Measurements from ENCODE around the gene GMPR2. TPM values are rescaled to one million over a fixed set of nuclear protein-coding genes. Genes with fewer than 3 reads are reported as not detected.
"Not testable (repeated sequence)": the region's sequence is repeated elsewhere in the genome, so short reads cannot be mapped to it uniquely, and the experiment has no call there.

Gene GMPR2
- polyA plus RNA-seq, 1 experiment = 116 TPM

- Histone ChIP-seq H3K4me3 (ENCODE audit: low read depth, low read length) (peak overlapping the region; percentile 64), H3K36me3 (ENCODE audit: control insufficient read depth, insufficient read depth, low read length) (peaks cover 7% of the 10 kb centered on the region), H3K27me3 (ENCODE audit: control insufficient read depth, insufficient read depth, low read length) (no peaks in the 10 kb centered on the region)
- POLR2A ChIA-PET = no interaction called here
- CTCF ChIA-PET = interaction anchor here (0.8 to 2.0 kb wide), 11 partner anchors 8 to 215 kb away, joined by 3 to 12 read pairs (median 4); partner anchors contain the start of genes DHRS1, IRF9, NOP9 and TINF2
- DNase-seq (ENCODE audit: low read depth) = no peak
- no peak for TF ChIP-seq CTCF (IDR thresholded peaks at IDR 0.05; ENCODE audit: insufficient read depth, low read depth, low read length)
Measured at GRCh38 chr14:24216345-24216699, 16.4 kb upstream of the GMPR2 start.

- H3K4me3 ChIP-seq (ENCODE audit: low read depth, low read length); H3K36me3 ChIP-seq (ENCODE audit: control insufficient read depth, insufficient read depth, low read length); POLR2A ChIA-PET; H3K27me3 ChIP-seq (ENCODE audit: control insufficient read depth, insufficient read depth, low read length); DNase-seq (ENCODE audit: low read depth): not testable (repeated sequence)
- CTCF ChIA-PET = interaction anchor here (0.8 to 2.0 kb wide), 4 partner anchors 11 to 90 kb away, joined by 3 to 8 read pairs (median 3); no protein-coding TSS in a partner anchor
Measured at GRCh38 chr14:24216876-24217275, 15.9 kb upstream of the GMPR2 start.

GRCh38 chr14:24219080-24219479 is 13.6 kb upstream of the GMPR2 start:
- no peak for TF ChIP-seq CTCF (IDR thresholded peaks at IDR 0.05; ENCODE audit: insufficient read depth, low read depth, low read length)
- DNase-seq (ENCODE audit: low read depth) = no peak
- POLR2A ChIA-PET = interaction anchor here (0.6 kb wide), 1 partner anchor 46 kb away, joined by 6 read pairs; no protein-coding TSS in a partner anchor
- peaks cover 5% of the 10 kb centered on the region for H3K36me3 ChIP-seq (ENCODE audit: control insufficient read depth, insufficient read depth, low read length)
- no peaks in the 10 kb centered on the region for H3K27me3 ChIP-seq (ENCODE audit: control insufficient read depth, insufficient read depth, low read length)
- CTCF ChIA-PET = interaction anchor here (1.1 to 1.2 kb wide), 2 partner anchors 23 to 138 kb away, joined by 3 to 5 read pairs; partner anchors contain the start of gene TINF2
- no peak overlapping the region for H3K4me3 ChIP-seq (ENCODE audit: low read depth, low read length)

GRCh38 chr14:24219521-24219920 is 13.2 kb upstream of the GMPR2 start:
- Histone ChIP-seq H3K27me3 (ENCODE audit: control insufficient read depth, insufficient read depth, low read length) (no peaks in the 10 kb centered on the region), H3K4me3 (ENCODE audit: low read depth, low read length) (no peak overlapping the region), H3K36me3 (ENCODE audit: control insufficient read depth, insufficient read depth, low read length) (peaks cover 5% of the 10 kb centered on the region)
- CTCF ChIA-PET = interaction anchor here (0.8 to 1.6 kb wide), 4 partner anchors 23 to 138 kb away, joined by 3 to 5 read pairs (median 4); partner anchors contain the start of genes IRF9 and TINF2
- TF ChIP-seq CTCF (IDR thresholded peaks at IDR 0.05; ENCODE audit: insufficient read depth, low read depth, low read length) = no peak
- DNase-seq (ENCODE audit: low read depth) = no peak
- POLR2A ChIA-PET = interaction anchor here (0.6 kb wide), 1 partner anchor 46 kb away, joined by 6 read pairs; no protein-coding TSS in a partner anchor

GRCh38 chr14:24222987-24223386 is 9.7 kb upstream of the GMPR2 start:
- not testable (repeated sequence) for H3K27me3 ChIP-seq (ENCODE audit: control insufficient read depth, insufficient read depth, low read length); H3K36me3 ChIP-seq (ENCODE audit: control insufficient read depth, insufficient read depth, low read length); DNase-seq (ENCODE audit: low read depth); H3K4me3 ChIP-seq (ENCODE audit: low read depth, low read length)
- ChIA-PET CTCF (interaction anchor here (1.2 kb wide), 1 partner anchor 19 kb away, joined by 3 read pairs; the partner anchor contains the start of gene TINF2), POLR2A (interaction anchor here (0.6 kb wide), 1 partner anchor 9 kb away, joined by 8 read pairs; no protein-coding TSS in a partner anchor)

GRCh38 chr14:24224618-24225071 is 8.1 kb upstream of the GMPR2 start:
- no peak for TF ChIP-seq CTCF (IDR thresholded peaks at IDR 0.05; ENCODE audit: insufficient read depth, low read depth, low read length)
- DNase-seq (ENCODE audit: low read depth) = no peak
- no peaks in the 10 kb centered on the region; the same call in 1 of the 2 replicates for H3K36me3 ChIP-seq (ENCODE audit: control insufficient read depth, insufficient read depth, low read length)
- no peak overlapping the region for H3K4me3 ChIP-seq (ENCODE audit: low read depth, low read length)
- CTCF ChIA-PET = interaction anchor here (1.4 kb wide), 1 partner anchor 9 kb away, joined by 7 read pairs; the partner anchor contains the start of gene MDP1
- H3K27me3 ChIP-seq (ENCODE audit: control insufficient read depth, insufficient read depth, low read length) = no peaks in the 10 kb centered on the region
- POLR2A ChIA-PET = no interaction called here

Data from BJ (cell line).